ENCODE measurements around the gene FAM89A.

Gene FAM89A

GRCh38 chr1:231040019-231040799 is at the start of gene FAM89A:
TSS of gene FAM89A (minus strand) at chr1:231040254. CDS start at chr1:231040211, 43 bp downstream.
- DNase-seq: peak; percentile 71

- DNase-seq: no peak
These were observed 44.3 kb upstream of the FAM89A start for GRCh38 chr1:231084353-231084752.

- no peak for DNase-seq
These were observed 39.1 kb upstream of the FAM89A start for GRCh38 chr1:231079163-231079562.

GRCh38 chr1:231078250-231078649 is 38.2 kb upstream of the FAM89A start:
- DNase-seq: no peak

GRCh38 chr1:231076802-231077201 is 36.7 kb upstream of the FAM89A start:
- DNase-seq: no peak

GRCh38 chr1:231075497-231075896 is 35.4 kb upstream of the FAM89A start:
- DNase-seq: no peak

GRCh38 chr1:231075020-231075419 is 35.0 kb upstream of the FAM89A start:
- DNase-seq: no peak

- no peak for DNase-seq
These were observed 34.0 kb upstream of the FAM89A start for GRCh38 chr1:231074046-231074445.

- DNase-seq: no peak
These were observed 33.3 kb upstream of the FAM89A start for GRCh38 chr1:231073331-231073730.

- no peak for DNase-seq
These were observed 32.5 kb upstream of the FAM89A start for GRCh38 chr1:231072502-231073094.

GRCh38 chr1:231072041-231072440 is 32.0 kb upstream of the FAM89A start:
- DNase-seq: no peak

- DNase-seq: peak; percentile 30
These were observed 30.8 kb upstream of the FAM89A start for GRCh38 chr1:231070758-231071444.

- DNase-seq: no peak
These were observed 29.3 kb upstream of the FAM89A start for GRCh38 chr1:231069333-231069732.

GRCh38 chr1:231068762-231069161 is 28.7 kb upstream of the FAM89A start:
- DNase-seq: peak; percentile 17

GRCh38 chr1:231065510-231066241 is 25.6 kb upstream of the FAM89A start:
- no peak for DNase-seq

- DNase-seq: no peak
These were observed 24.4 kb upstream of the FAM89A start for GRCh38 chr1:231064418-231064817.

GRCh38 chr1:231063331-231063730 is 23.3 kb upstream of the FAM89A start:
- DNase-seq: no peak

- DNase-seq: no peak
These were observed 22.6 kb upstream of the FAM89A start for GRCh38 chr1:231062500-231063270.

- peak; percentile 4 for DNase-seq
These were observed 19.6 kb upstream of the FAM89A start for GRCh38 chr1:231059566-231060193.

GRCh38 chr1:231058416-231059109 is 18.5 kb upstream of the FAM89A start:
- DNase-seq: no peak

- no peak for DNase-seq
These were observed 17.4 kb upstream of the FAM89A start for GRCh38 chr1:231057410-231057809.
